ENCODE results near the gene MAP3K10.
"Not testable (repeated sequence)": the region's sequence is repeated elsewhere in the genome, so short reads cannot be mapped to it uniquely, and the experiment has no call there.

Gene MAP3K10

GRCh38 chr19:40154121-40154680 is 37.0 kb upstream of the MAP3K10 start:
- WGBS, 2 experiments, result 87 to 89% methylated on average over 11 of the region's 11 CpGs
- H3K27me3 ChIP-seq (ENCODE audit: control insufficient read depth, insufficient read depth, low read length, poor library complexity, severe bottlenecking), result no peaks in the 10 kb centered on the region
- H3K36me3 ChIP-seq (ENCODE audit: control insufficient read depth, insufficient read depth, low read length), result no peaks in the 10 kb centered on the region

GRCh38 chr19:40155749-40156265 is 35.4 kb upstream of the MAP3K10 start:
- H3K9me3 ChIP-seq (ENCODE audit: control insufficient read depth, low read length), result no peaks in the 10 kb centered on the region
- no peaks in the 10 kb centered on the region for H3K27me3 ChIP-seq (ENCODE audit: control insufficient read depth, insufficient read depth, low read length, poor library complexity, severe bottlenecking)
- 68 to 71% methylated on average over 8 of the region's 8 CpGs for WGBS, 2 experiments
- H3K4me1 ChIP-seq (ENCODE audit: control insufficient read depth, insufficient read depth, low read length), result no peaks in the 10 kb centered on the region
- no peaks in the 10 kb centered on the region for H3K36me3 ChIP-seq (ENCODE audit: control insufficient read depth, insufficient read depth, low read length)
- no peak overlapping the region for H3K27ac ChIP-seq (ENCODE audit: insufficient read depth, low read depth, low read length, poor library complexity, severe bottlenecking)
- H3K4me3 ChIP-seq (ENCODE audit: insufficient read depth, low read depth, low read length), result no peak overlapping the region

More at GRCh38 chr19:40154121-40154680, 37.0 kb upstream of the MAP3K10 start:
- Histone ChIP-seq H3K9me3 (ENCODE audit: control insufficient read depth, low read length) (no peaks in the 10 kb centered on the region), H3K4me1 (ENCODE audit: control insufficient read depth, insufficient read depth, low read length) (no peaks in the 10 kb centered on the region), H3K27ac (ENCODE audit: insufficient read depth, low read depth, low read length, poor library complexity, severe bottlenecking) (no peak overlapping the region), H3K4me3 (ENCODE audit: insufficient read depth, low read depth, low read length) (no peak overlapping the region)

- 70 to 82% methylated on average over 6 of the region's 6 CpGs for WGBS, 2 experiments
- Histone ChIP-seq H3K9me3 (ENCODE audit: control insufficient read depth, low read length) (no peaks in the 10 kb centered on the region), H3K4me3 (ENCODE audit: insufficient read depth, low read depth, low read length) (no peak overlapping the region), H3K27ac (ENCODE audit: insufficient read depth, low read depth, low read length, poor library complexity, severe bottlenecking) (no peak overlapping the region), H3K36me3 (ENCODE audit: control insufficient read depth, insufficient read depth, low read length) (no peaks in the 10 kb centered on the region), H3K27me3 (ENCODE audit: control insufficient read depth, insufficient read depth, low read length, poor library complexity, severe bottlenecking) (no peaks in the 10 kb centered on the region), H3K4me1 (ENCODE audit: control insufficient read depth, insufficient read depth, low read length) (no peaks in the 10 kb centered on the region)
These were observed 34.2 kb upstream of the MAP3K10 start for GRCh38 chr19:40157059-40157458.

- H3K27ac ChIP-seq (ENCODE audit: insufficient read depth, low read depth, low read length, poor library complexity, severe bottlenecking), result no peak overlapping the region
- H3K9me3 ChIP-seq (ENCODE audit: control insufficient read depth, low read length), result no peaks in the 10 kb centered on the region
- H3K36me3 ChIP-seq (ENCODE audit: control insufficient read depth, insufficient read depth, low read length), result no peaks in the 10 kb centered on the region
- H3K4me1 ChIP-seq (ENCODE audit: control insufficient read depth, insufficient read depth, low read length), result no peaks in the 10 kb centered on the region
- H3K4me3 ChIP-seq (ENCODE audit: insufficient read depth, low read depth, low read length), result no peak overlapping the region
- H3K27me3 ChIP-seq (ENCODE audit: control insufficient read depth, insufficient read depth, low read length, poor library complexity, severe bottlenecking), result no peaks in the 10 kb centered on the region
- 94% methylated on average over 5 of the region's 5 CpGs for WGBS, 2 experiments
These were observed 31.5 kb upstream of the MAP3K10 start for GRCh38 chr19:40159744-40160143.

- no peaks in the 10 kb centered on the region for H3K9me3 ChIP-seq (ENCODE audit: control insufficient read depth, low read length)
- H3K36me3 ChIP-seq (ENCODE audit: control insufficient read depth, insufficient read depth, low read length), result no peaks in the 10 kb centered on the region
- H3K27ac ChIP-seq (ENCODE audit: insufficient read depth, low read depth, low read length, poor library complexity, severe bottlenecking), result no peak overlapping the region
- 92 to 93% methylated on average over 3 of the region's 3 CpGs for WGBS, 2 experiments
- H3K4me3 ChIP-seq (ENCODE audit: insufficient read depth, low read depth, low read length), result no peak overlapping the region
- H3K27me3 ChIP-seq (ENCODE audit: control insufficient read depth, insufficient read depth, low read length, poor library complexity, severe bottlenecking), result no peaks in the 10 kb centered on the region
- no peaks in the 10 kb centered on the region for H3K4me1 ChIP-seq (ENCODE audit: control insufficient read depth, insufficient read depth, low read length)
These were observed 29.1 kb upstream of the MAP3K10 start for GRCh38 chr19:40162104-40162503.

- H3K36me3 ChIP-seq (ENCODE audit: control insufficient read depth, insufficient read depth, low read length), result no peaks in the 10 kb centered on the region
- WGBS, 2 experiments, result 92 to 97% methylated on average over 4 of the region's 4 CpGs
- H3K4me3 ChIP-seq (ENCODE audit: insufficient read depth, low read depth, low read length), result no peak overlapping the region
- no peaks in the 10 kb centered on the region for H3K4me1 ChIP-seq (ENCODE audit: control insufficient read depth, insufficient read depth, low read length)
- H3K27me3 ChIP-seq (ENCODE audit: control insufficient read depth, insufficient read depth, low read length, poor library complexity, severe bottlenecking), result no peaks in the 10 kb centered on the region
- H3K9me3 ChIP-seq (ENCODE audit: control insufficient read depth, low read length), result no peaks in the 10 kb centered on the region
- H3K27ac ChIP-seq (ENCODE audit: insufficient read depth, low read depth, low read length, poor library complexity, severe bottlenecking), result no peak overlapping the region
These were observed 27.6 kb upstream of the MAP3K10 start for GRCh38 chr19:40163541-40164129.

- Histone ChIP-seq H3K4me3 (ENCODE audit: insufficient read depth, low read depth, low read length) (no peak overlapping the region), H3K4me1 (ENCODE audit: control insufficient read depth, insufficient read depth, low read length) (no peaks in the 10 kb centered on the region), H3K27me3 (ENCODE audit: control insufficient read depth, insufficient read depth, low read length, poor library complexity, severe bottlenecking) (no peaks in the 10 kb centered on the region), H3K9me3 (ENCODE audit: control insufficient read depth, low read length) (no peaks in the 10 kb centered on the region), H3K27ac (ENCODE audit: insufficient read depth, low read depth, low read length, poor library complexity, severe bottlenecking) (no peak overlapping the region), H3K36me3 (ENCODE audit: control insufficient read depth, insufficient read depth, low read length) (no peaks in the 10 kb centered on the region)
- 36 to 41% methylated on average over 10 of the region's 10 CpGs for WGBS, 2 experiments
These were observed 25.8 kb upstream of the MAP3K10 start for GRCh38 chr19:40165362-40165937.

- H3K4me1 ChIP-seq (ENCODE audit: control insufficient read depth, insufficient read depth, low read length); H3K36me3 ChIP-seq (ENCODE audit: control insufficient read depth, insufficient read depth, low read length); H3K27ac ChIP-seq (ENCODE audit: insufficient read depth, low read depth, low read length, poor library complexity, severe bottlenecking); H3K4me3 ChIP-seq (ENCODE audit: insufficient read depth, low read depth, low read length); H3K27me3 ChIP-seq (ENCODE audit: control insufficient read depth, insufficient read depth, low read length, poor library complexity, severe bottlenecking); H3K9me3 ChIP-seq (ENCODE audit: control insufficient read depth, low read length): not testable (repeated sequence)
- WGBS, 2 experiments, result 92 to 94% methylated on average over 30 of the region's 30 CpGs
These were observed 21.5 kb upstream of the MAP3K10 start for GRCh38 chr19:40169482-40170302.

- not testable (repeated sequence) for H3K27ac ChIP-seq (ENCODE audit: insufficient read depth, low read depth, low read length, poor library complexity, severe bottlenecking); H3K4me3 ChIP-seq (ENCODE audit: insufficient read depth, low read depth, low read length); H3K4me1 ChIP-seq (ENCODE audit: control insufficient read depth, insufficient read depth, low read length); H3K36me3 ChIP-seq (ENCODE audit: control insufficient read depth, insufficient read depth, low read length); H3K9me3 ChIP-seq (ENCODE audit: control insufficient read depth, low read length); H3K27me3 ChIP-seq (ENCODE audit: control insufficient read depth, insufficient read depth, low read length, poor library complexity, severe bottlenecking)
- WGBS, 2 experiments, result 94 to 95% methylated on average over 39 of the region's 39 CpGs
These were observed 20.8 kb upstream of the MAP3K10 start for GRCh38 chr19:40170303-40170989.
